ENCODE data around the gene TPD52L1. TPM values are rescaled to one million over a fixed set of nuclear protein-coding genes. Genes with fewer than 3 reads are reported as not detected.

Gene TPD52L1
- total and polyA plus RNA-seq, 2 donors (not counting 1 experiment from before 2014, with no cell fraction given) = not detected

GRCh38 chr6:125254321-125254720 is 100.7 kb downstream of the TPD52L1 start:
- ChIA-PET POLR2A (no interaction called here), CTCF (no interaction called here)
- no peak overlapping the region for H3K9ac ChIP-seq (ENCODE audit: low read length)
- no peaks in the 10 kb centered on the region for H3K4me1 Mint-ChIP-seq
- no peaks in the 10 kb centered on the region for H3K27me3 ChIP-seq (replicated peaks in 1 of 4; ENCODE audit: control extremely low read depth in 1 of 4, control insufficient read depth in 3 of 4, insufficient read depth in 4 of 4, low read length in 3 of 4)
- H3K79me2 ChIP-seq (ENCODE audit: control insufficient read depth, insufficient read depth, low read length) = no peaks in the 10 kb centered on the region
- H4K20me1 ChIP-seq (ENCODE audit: control insufficient read depth, insufficient read depth, low read length, poor library complexity, severe bottlenecking) = no peaks in the 10 kb centered on the region
- no peak overlapping the region for H3K27ac ChIP-seq (ENCODE audit: low read length in 2 of 2)
- H3K9me3 ChIP-seq (ENCODE audit: control extremely low read depth in 1 of 3, control insufficient read depth in 2 of 3, insufficient read depth in 1 of 3, low read length in 2 of 3) = no peaks in the 10 kb centered on the region
- H3K4me2 ChIP-seq (replicated peaks; ENCODE audit: low read depth, low read length, poor library complexity, severe bottlenecking) = no peak overlapping the region
- H3K27me3 Mint-ChIP-seq = peaks cover 3% of the 10 kb centered on the region
- no peak overlapping the region for H2AFZ ChIP-seq (ENCODE audit: insufficient read depth, low read depth, low read length, poor library complexity, severe bottlenecking)
- H3K4me1 ChIP-seq (ENCODE audit: control insufficient read depth in 2 of 2, insufficient read depth in 2 of 2, low read length in 2 of 2) = no peaks in the 10 kb centered on the region
- no peak for DNase-seq
- intact Hi-C loops (cut with micrococcal nuclease) = no loop called here
- H3K4me3 Mint-ChIP-seq = no peak overlapping the region
- H3K36me3 ChIP-seq (replicated peaks in 1 of 2; ENCODE audit: control extremely low read depth in 1 of 2, control insufficient read depth in 1 of 2, extremely low read depth in 1 of 2, insufficient read depth in 2 of 2, low read length in 1 of 2) = no peaks in the 10 kb centered on the region
- ATAC-seq (ENCODE audit: low read depth) = no peak
- no peak overlapping the region for H3K4me3 ChIP-seq (ENCODE audit: control extremely low read depth in 1 of 5, extremely low read depth in 1 of 5, insufficient read depth in 1 of 5, low read depth in 2 of 5, low read length in 4 of 5)
- WGBS (ENCODE audit: insufficient coverage) = no CpG with 5 or more reads among the region's 3 CpGs
- TF ChIP-seq EZH2 (IDR thresholded peaks at IDR 0.05; ENCODE audit: borderline replicate concordance, insufficient read depth, low read depth, low read length, poor library complexity, severe bottlenecking) = no peak
- TF ChIP-seq, protein P1, sequence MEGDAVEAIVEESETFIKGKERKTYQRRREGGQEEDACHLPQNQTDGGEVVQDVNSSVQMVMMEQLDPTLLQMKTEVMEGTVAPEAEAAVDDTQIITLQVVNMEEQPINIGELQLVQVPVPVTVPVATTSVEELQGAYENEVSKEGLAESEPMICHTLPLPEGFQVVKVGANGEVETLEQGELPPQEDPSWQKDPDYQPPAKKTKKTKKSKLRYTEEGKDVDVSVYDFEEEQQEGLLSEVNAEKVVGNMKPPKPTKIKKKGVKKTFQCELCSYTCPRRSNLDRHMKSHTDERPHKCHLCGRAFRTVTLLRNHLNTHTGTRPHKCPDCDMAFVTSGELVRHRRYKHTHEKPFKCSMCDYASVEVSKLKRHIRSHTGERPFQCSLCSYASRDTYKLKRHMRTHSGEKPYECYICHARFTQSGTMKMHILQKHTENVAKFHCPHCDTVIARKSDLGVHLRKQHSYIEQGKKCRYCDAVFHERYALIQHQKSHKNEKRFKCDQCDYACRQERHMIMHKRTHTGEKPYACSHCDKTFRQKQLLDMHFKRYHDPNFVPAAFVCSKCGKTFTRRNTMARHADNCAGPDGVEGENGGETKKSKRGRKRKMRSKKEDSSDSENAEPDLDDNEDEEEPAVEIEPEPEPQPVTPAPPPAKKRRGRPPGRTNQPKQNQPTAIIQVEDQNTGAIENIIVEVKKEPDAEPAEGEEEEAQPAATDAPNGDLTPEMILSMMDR (IDR thresholded peaks at IDR 0.05) = no peak
- no peaks in the 10 kb centered on the region for H3K9me3 Mint-ChIP-seq (ENCODE audit: insufficient read depth)
- no peak overlapping the region for H3K27ac Mint-ChIP-seq

DNA sequence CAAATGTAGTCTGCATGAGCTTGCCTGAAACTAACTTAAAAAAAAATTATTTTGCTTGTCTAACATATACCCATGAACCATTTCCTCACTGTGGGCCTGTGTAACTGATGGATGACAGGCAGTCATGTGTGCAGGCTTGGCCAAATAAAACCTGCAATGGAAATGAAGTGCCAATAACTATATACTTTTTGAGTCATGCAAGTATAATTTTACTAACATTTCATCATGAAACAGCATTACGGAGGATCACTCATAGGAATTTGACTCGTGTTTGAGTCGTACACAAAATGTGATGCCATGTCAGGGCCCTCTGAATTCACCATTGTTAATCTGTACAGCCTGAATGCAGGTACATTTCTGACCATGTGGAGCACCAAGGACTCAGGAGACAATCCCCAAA is 101.6 kb downstream of the TPD52L1 start:
- intact Hi-C loops (cut with micrococcal nuclease) = no loop called here
- Mint-ChIP-seq H3K27ac (no peak overlapping the region), H3K4me3 (no peak overlapping the region), H3K9me3 (ENCODE audit: insufficient read depth) (no peaks in the 10 kb centered on the region), H3K4me1 (no peaks in the 10 kb centered on the region), H3K27me3 (peaks cover 3% of the 10 kb centered on the region)
- no peaks in the 10 kb centered on the region for H3K36me3 ChIP-seq (replicated peaks in 1 of 2; ENCODE audit: control extremely low read depth in 1 of 2, control insufficient read depth in 1 of 2, extremely low read depth in 1 of 2, insufficient read depth in 2 of 2, low read length in 1 of 2)
- no peak for DNase-seq
- no peak overlapping the region for H3K9ac ChIP-seq (ENCODE audit: low read length)
- CTCF ChIA-PET = no interaction called here
- no peak overlapping the region for H2AFZ ChIP-seq (ENCODE audit: insufficient read depth, low read depth, low read length, poor library complexity, severe bottlenecking)
- H3K9me3 ChIP-seq (ENCODE audit: control extremely low read depth in 1 of 3, control insufficient read depth in 2 of 3, insufficient read depth in 1 of 3, low read length in 2 of 3) = no peaks in the 10 kb centered on the region
- TF ChIP-seq EZH2 (IDR thresholded peaks at IDR 0.05; ENCODE audit: borderline replicate concordance, insufficient read depth, low read depth, low read length, poor library complexity, severe bottlenecking) = no peak
- TF ChIP-seq, protein P1 (IDR thresholded peaks at IDR 0.05) = no peak
- POLR2A ChIA-PET = no interaction called here
- no peaks in the 10 kb centered on the region for H3K27me3 ChIP-seq (replicated peaks in 1 of 4; ENCODE audit: control extremely low read depth in 1 of 4, control insufficient read depth in 3 of 4, insufficient read depth in 4 of 4, low read length in 3 of 4)
- H4K20me1 ChIP-seq (ENCODE audit: control insufficient read depth, insufficient read depth, low read length, poor library complexity, severe bottlenecking) = no peaks in the 10 kb centered on the region
- no peaks in the 10 kb centered on the region for H3K79me2 ChIP-seq (ENCODE audit: control insufficient read depth, insufficient read depth, low read length)
- WGBS (ENCODE audit: insufficient coverage) = 75% methylated on average over 2 of the region's 3 CpGs
- H3K27ac ChIP-seq (ENCODE audit: low read length in 2 of 2) = no peak overlapping the region
- H3K4me2 ChIP-seq (replicated peaks; ENCODE audit: low read depth, low read length, poor library complexity, severe bottlenecking) = no peak overlapping the region
- H3K4me1 ChIP-seq (ENCODE audit: control insufficient read depth in 2 of 2, insufficient read depth in 2 of 2, low read length in 2 of 2) = no peaks in the 10 kb centered on the region
- ATAC-seq (ENCODE audit: low read depth) = no peak
- H3K4me3 ChIP-seq (ENCODE audit: control extremely low read depth in 1 of 5, extremely low read depth in 1 of 5, insufficient read depth in 1 of 5, low read depth in 2 of 5, low read length in 4 of 5) = no peak overlapping the region
